ENCODE measurements around the gene CAMKK1.

The CAMKK1 gene

GRCh38 chr17:3815925-3816324 is 76.9 kb downstream of the CAMKK1 start:
- Histone ChIP-seq H3K9ac (ENCODE audit: insufficient read length) (no peak overlapping the region), H3K36me3 (ENCODE audit: insufficient read depth, low read length) (peaks cover 84% of the 10 kb centered on the region), H3K27ac (no peak overlapping the region), H3K9me3 (ENCODE audit: low read depth, low read length) (no peaks in the 10 kb centered on the region), H3K4me3 (no peak overlapping the region)
- TF ChIP-seq FOXP2 (optimal IDR thresholded peaks at IDR 0.05; ENCODE audit: control extremely low read depth, extremely low read length, insufficient read depth), result no peak
- no peak for TF ChIP-seq POLR2AphosphoS5 (IDR thresholded peaks at IDR 0.05; ENCODE audit: borderline replicate concordance, low read depth, low read length)
- TF ChIP-seq EZH2 (IDR thresholded peaks at IDR 0.05), result no peak
- no peak for DNase-seq (ENCODE audit: low read depth, low spot score)

GRCh38 chr17:3815122-3815521 is 77.7 kb downstream of the CAMKK1 start:
- peaks cover 84% of the 10 kb centered on the region for H3K36me3 ChIP-seq (ENCODE audit: insufficient read depth, low read length)
- no peaks in the 10 kb centered on the region for H3K9me3 ChIP-seq (ENCODE audit: low read depth, low read length)
- TF ChIP-seq FOXP2 (optimal IDR thresholded peaks at IDR 0.05; ENCODE audit: control extremely low read depth, extremely low read length, insufficient read depth) (no peak), POLR2AphosphoS5 (IDR thresholded peaks at IDR 0.05; ENCODE audit: borderline replicate concordance, low read depth, low read length) (no peak)
- H3K9ac ChIP-seq (ENCODE audit: insufficient read length), result no peak overlapping the region
- no peak overlapping the region for H3K27ac ChIP-seq
- no peak overlapping the region for H3K4me3 ChIP-seq
- DNase-seq (ENCODE audit: low read depth, low spot score), result no peak

- H3K9ac ChIP-seq (ENCODE audit: insufficient read length), result no peak overlapping the region
- no peaks in the 10 kb centered on the region for H3K9me3 ChIP-seq (ENCODE audit: low read depth, low read length)
- no peak overlapping the region for H3K4me3 ChIP-seq
- no peak overlapping the region for H3K27ac ChIP-seq
- TF ChIP-seq EZH2 (IDR thresholded peaks at IDR 0.05) (no peak), FOXP2 (optimal IDR thresholded peaks at IDR 0.05; ENCODE audit: control extremely low read depth, extremely low read length, insufficient read depth) (no peak), POLR2AphosphoS5 (IDR thresholded peaks at IDR 0.05; ENCODE audit: borderline replicate concordance, low read depth, low read length) (no peak)
- H3K36me3 ChIP-seq (ENCODE audit: insufficient read depth, low read length), result peaks cover 78% of the 10 kb centered on the region
- DNase-seq (ENCODE audit: low read depth, low spot score), result no peak
Observed at GRCh38 chr17:3814361-3814760, 78.5 kb downstream of the CAMKK1 start.

- H3K36me3 ChIP-seq (ENCODE audit: insufficient read depth, low read length), result peaks cover 72% of the 10 kb centered on the region
Observed at GRCh38 chr17:3813171-3813570, 79.7 kb downstream of the CAMKK1 start.

GRCh38 chr17:3812771-3813170 is 80.1 kb downstream of the CAMKK1 start:
- peaks cover 73% of the 10 kb centered on the region for H3K36me3 ChIP-seq (ENCODE audit: insufficient read depth, low read length)
- DNase-seq (ENCODE audit: low read depth, low spot score), result no peak

More at GRCh38 chr17:3813171-3813570, 79.7 kb downstream of the CAMKK1 start:
- Histone ChIP-seq H3K4me3 (no peak overlapping the region), H3K27ac (no peak overlapping the region), H3K9ac (ENCODE audit: insufficient read length) (no peak overlapping the region), H3K9me3 (ENCODE audit: low read depth, low read length) (no peaks in the 10 kb centered on the region)
- TF ChIP-seq EZH2 (IDR thresholded peaks at IDR 0.05), result no peak
- TF ChIP-seq POLR2AphosphoS5 (IDR thresholded peaks at IDR 0.05; ENCODE audit: borderline replicate concordance, low read depth, low read length), result no peak
- TF ChIP-seq FOXP2 (optimal IDR thresholded peaks at IDR 0.05; ENCODE audit: control extremely low read depth, extremely low read length, insufficient read depth), result no peak
- no peak for DNase-seq (ENCODE audit: low read depth, low spot score)

GRCh38 chr17:3812284-3812683 is 80.6 kb downstream of the CAMKK1 start:
- peaks cover 75% of the 10 kb centered on the region for H3K36me3 ChIP-seq (ENCODE audit: insufficient read depth, low read length)
- no peak overlapping the region for H3K4me3 ChIP-seq
- no peak overlapping the region for H3K27ac ChIP-seq
- no peaks in the 10 kb centered on the region for H3K9me3 ChIP-seq (ENCODE audit: low read depth, low read length)
- DNase-seq (ENCODE audit: low read depth, low spot score), result no peak
- no peak overlapping the region for H3K9ac ChIP-seq (ENCODE audit: insufficient read length)
- no peak for TF ChIP-seq POLR2AphosphoS5 (IDR thresholded peaks at IDR 0.05; ENCODE audit: borderline replicate concordance, low read depth, low read length)
- TF ChIP-seq EZH2 (IDR thresholded peaks at IDR 0.05), result no peak
- no peak for TF ChIP-seq FOXP2 (optimal IDR thresholded peaks at IDR 0.05; ENCODE audit: control extremely low read depth, extremely low read length, insufficient read depth)

More at GRCh38 chr17:3812771-3813170, 80.1 kb downstream of the CAMKK1 start:
- H3K9ac ChIP-seq (ENCODE audit: insufficient read length), result no peak overlapping the region
- H3K4me3 ChIP-seq, result no peak overlapping the region
- TF ChIP-seq FOXP2 (optimal IDR thresholded peaks at IDR 0.05; ENCODE audit: control extremely low read depth, extremely low read length, insufficient read depth) (no peak), POLR2AphosphoS5 (IDR thresholded peaks at IDR 0.05; ENCODE audit: borderline replicate concordance, low read depth, low read length) (no peak), EZH2 (IDR thresholded peaks at IDR 0.05) (no peak)
- H3K27ac ChIP-seq, result no peak overlapping the region
- no peaks in the 10 kb centered on the region for H3K9me3 ChIP-seq (ENCODE audit: low read depth, low read length)

All from SK-N-MC (cell line).